IPS DF 6.9 (cell line): ENCODE data around the gene C4BPB.

Experiments
- DNase-seq: peaks from one replicate; pipeline ENCODE4 v3.0.0-alpha.2; 2013; ENCODE audit warnings: low read depth, low spot score
- H3K27ac ChIP-seq: one replicate; pipeline ENCODE4 v1.5.1; 2013; ENCODE audit warnings: low read length, control low read depth
- H3K27me3 ChIP-seq: 2 replicates; pipeline ENCODE4 v1.6.1; 2013; ENCODE audit warnings: mild to moderate bottlenecking, low read length; ENCODE audit not compliant: control insufficient read depth, insufficient read depth
- H3K36me3 ChIP-seq: 2 replicates; pipeline ENCODE4 v1.6.1; 2013; ENCODE audit warnings: low read length; ENCODE audit not compliant: control insufficient read depth, insufficient read depth
- H3K4me1 ChIP-seq: 2 replicates; pipeline ENCODE4 v1.6.1; 2013; ENCODE audit warnings: low read length; ENCODE audit not compliant: control insufficient read depth, insufficient read depth
- H3K4me3 ChIP-seq: 2 replicates; pipeline ENCODE4 v1.5.1; 2013; ENCODE audit warnings: mild to moderate bottlenecking, low read length
- H3K9me3 ChIP-seq: 2 replicates; pipeline ENCODE4 v1.6.1; 2013; ENCODE audit warnings: low read length, inconsistent platforms; ENCODE audit not compliant: control insufficient read depth, insufficient read depth
- WGBS: extraction: QIAGEN DNeasy Blood & Tissue Kit; methylation state at CpG from one replicate; pipeline ENCODE4 v1.1.7; 2013; ENCODE audit warnings: mixed read lengths, missing lambda C conversion rate; ENCODE audit not compliant: insufficient read length, insufficient coverage; 5-methylcytosine and 5-hydroxymethylcytosine counted together

The C4BPB gene

GRCh38 chr1:207084701-207085180, 3.9 kb upstream of the C4BPB start:
- Histone ChIP-seq H3K36me3 (no peaks in the 10 kb centered on the region), H3K27ac (no peak overlapping the region), H3K27me3 (no peaks in the 10 kb centered on the region), H3K4me3 (no peak overlapping the region), H3K9me3 (no peaks in the 10 kb centered on the region), H3K4me1 (peaks cover 1% of the 10 kb centered on the region)
- no CpG with 5 or more reads among the region's 8 CpGs for WGBS
- DNase-seq, result peak; percentile 63

- WGBS, result no CpG with 5 or more reads among the region's 3 CpGs
- H3K27ac ChIP-seq, result no peak overlapping the region
- H3K4me1 ChIP-seq, result peaks cover 1% of the 10 kb centered on the region
- H3K27me3 ChIP-seq, result no peaks in the 10 kb centered on the region
- H3K4me3 ChIP-seq, result no peak overlapping the region
- H3K9me3 ChIP-seq, result no peaks in the 10 kb centered on the region
- no peak for DNase-seq
- H3K36me3 ChIP-seq, result no peaks in the 10 kb centered on the region
These were observed 2.8 kb upstream of the C4BPB start for GRCh38 chr1:207085887-207086286.

- Histone ChIP-seq H3K27ac (no peak overlapping the region), H3K9me3 (no peaks in the 10 kb centered on the region), H3K36me3 (no peaks in the 10 kb centered on the region), H3K4me3 (no peak overlapping the region), H3K4me1 (peaks cover 1% of the 10 kb centered on the region), H3K27me3 (no peaks in the 10 kb centered on the region)
- DNase-seq, result no peak
- 100% methylated on average over 1 of the region's 2 CpGs for WGBS
These were observed 499 bp upstream of the C4BPB start for GRCh38 chr1:207088161-207088560.

GRCh38 chr1:207089627-207090355, 1.1 kb downstream of the C4BPB start:
- peaks cover 1% of the 10 kb centered on the region; the same call in 1 of the 2 replicates for H3K4me1 ChIP-seq
- H3K27ac ChIP-seq, result no peak overlapping the region
- no peaks in the 10 kb centered on the region for H3K27me3 ChIP-seq
- WGBS, result no CpG with 5 or more reads among the region's 17 CpGs
- DNase-seq, result no peak
- no peaks in the 10 kb centered on the region for H3K9me3 ChIP-seq
- no peak overlapping the region for H3K4me3 ChIP-seq
- H3K36me3 ChIP-seq, result no peaks in the 10 kb centered on the region

GRCh38 chr1:207091200-207091908, 2.7 kb downstream of the C4BPB start:
- no peaks in the 10 kb centered on the region; the same call in 1 of the 2 replicates for H3K9me3 ChIP-seq
- H3K36me3 ChIP-seq, result no peaks in the 10 kb centered on the region
- no peaks in the 10 kb centered on the region for H3K4me1 ChIP-seq
- H3K27ac ChIP-seq, result no peak overlapping the region
- H3K27me3 ChIP-seq, result no peaks in the 10 kb centered on the region
- H3K4me3 ChIP-seq, result no peak overlapping the region
- no CpG with 5 or more reads among the region's 4 CpGs for WGBS
- no peak for DNase-seq

- no peaks in the 10 kb centered on the region for H3K4me1 ChIP-seq
These were observed 5.3 kb downstream of the C4BPB start for GRCh38 chr1:207093944-207094343.

GRCh38 chr1:207097871-207098324, 9.2 kb downstream of the C4BPB start:
- Histone ChIP-seq H3K27me3 (no peaks in the 10 kb centered on the region), H3K27ac (no peak overlapping the region), H3K9me3 (peaks cover 5% of the 10 kb centered on the region), H3K4me1 (no peaks in the 10 kb centered on the region), H3K4me3 (no peak overlapping the region), H3K36me3 (peaks cover 3% of the 10 kb centered on the region; the same call in 1 of the 2 replicates)
- WGBS, result no CpG with 5 or more reads among the region's 3 CpGs
- DNase-seq, result no peak

More at GRCh38 chr1:207093944-207094343, 5.3 kb downstream of the C4BPB start:
- DNase-seq, result no peak
- Histone ChIP-seq H3K27ac (no peak overlapping the region), H3K9me3 (peaks cover 3% of the 10 kb centered on the region), H3K27me3 (no peaks in the 10 kb centered on the region), H3K4me3 (no peak overlapping the region), H3K36me3 (peaks cover 3% of the 10 kb centered on the region; the same call in 1 of the 2 replicates)
- WGBS, result no CpG with 5 or more reads among the region's 2 CpGs

GRCh38 chr1:207101720-207102119, 13.1 kb downstream of the C4BPB start:
- no peak for DNase-seq
- no peaks in the 10 kb centered on the region for H3K27me3 ChIP-seq
- no peaks in the 10 kb centered on the region for H3K4me1 ChIP-seq
- H3K9me3 ChIP-seq, result peaks cover 5% of the 10 kb centered on the region
- WGBS, result no CpG with 5 or more reads among the region's 1 CpG
- no peak overlapping the region for H3K4me3 ChIP-seq
- peaks cover 3% of the 10 kb centered on the region; the same call in 1 of the 2 replicates for H3K36me3 ChIP-seq
- H3K27ac ChIP-seq, result no peak overlapping the region

GRCh38 chr1:207102146-207102545, 13.5 kb downstream of the C4BPB start:
- Histone ChIP-seq H3K27ac (no peak overlapping the region), H3K4me3 (no peak overlapping the region), H3K4me1 (no peaks in the 10 kb centered on the region), H3K36me3 (peaks cover 3% of the 10 kb centered on the region; the same call in 1 of the 2 replicates), H3K9me3 (peaks cover 5% of the 10 kb centered on the region), H3K27me3 (no peaks in the 10 kb centered on the region)
- no peak for DNase-seq
- WGBS, result no CpG with 5 or more reads among the region's 5 CpGs

- H3K36me3 ChIP-seq, result peaks cover 3% of the 10 kb centered on the region; the same call in 1 of the 2 replicates
- no peak for DNase-seq
- H3K27me3 ChIP-seq, result no peaks in the 10 kb centered on the region
- no peaks in the 10 kb centered on the region for H3K4me1 ChIP-seq
- no peak overlapping the region for H3K27ac ChIP-seq
- H3K9me3 ChIP-seq, result peaks cover 5% of the 10 kb centered on the region
- H3K4me3 ChIP-seq, result no peak overlapping the region
- WGBS, result no CpG with 5 or more reads among the region's 1 CpG
These were observed 14.0 kb downstream of the C4BPB start for GRCh38 chr1:207102659-207103058.
